ENCODE results near the gene NLK. TPM values are rescaled to one million over a fixed set of nuclear protein-coding genes. Genes with fewer than 3 reads are reported as not detected.

Gene NLK
- total and polyA plus RNA-seq, 2 of the 4 experiments (the other 2 are of a cell fraction): 15.3 to 23.3 TPM

GRCh38 chr17:28020515-28020914 lies 22.0 kb upstream of the NLK start:
- CTCF ChIA-PET: no interaction called here
- WGBS, 2 experiments (ENCODE audit: extremely low coverage in 2 of 2, insufficient read length in 1 of 2): no CpG with 5 or more reads among the region's 1 CpG
- H4K5ac ChIP-seq (ENCODE audit: low read depth, low read length): no peak overlapping the region
- dilution Hi-C loops (cut with HindIII; ENCODE audit: low sequenced_read_pairs, unreplicated experiment): no loop called here
- no peak overlapping the region for H3K4me3 ChIP-seq (ENCODE audit: insufficient read depth, low read depth, low read length)
- no peak overlapping the region for H3K27ac ChIP-seq (ENCODE audit: insufficient read depth, low read length)
- intact Hi-C loops (cut with micrococcal nuclease): no loop called here
- H3K4me2 ChIP-seq (ENCODE audit: low read depth, low read length): no peak overlapping the region
- no peaks in the 10 kb centered on the region for H3K4me1 ChIP-seq (ENCODE audit: control insufficient read depth, insufficient read depth, low read length)
- POLR2A ChIA-PET (ENCODE audit: unreplicated experiment): no interaction called here
- DNase-seq (no peak), ATAC-seq (ENCODE audit: low read depth) (no peak)
- no peak overlapping the region for H2BK120ac ChIP-seq (ENCODE audit: low read depth, low read length)
- H2BK20ac ChIP-seq (ENCODE audit: low read depth, low read length): no peak overlapping the region
- H4K8ac ChIP-seq (ENCODE audit: low read depth in 2 of 2, low read length in 2 of 2): no peak overlapping the region
- no peak overlapping the region for H4K91ac ChIP-seq (ENCODE audit: insufficient read depth, low read depth, low read length)
- H2AK9ac ChIP-seq (replicated peaks; ENCODE audit: low read depth, low read length, poor library complexity): no peak overlapping the region
- H3K4ac ChIP-seq (ENCODE audit: low read depth, low read length): no peak overlapping the region
- H3K56ac ChIP-seq (ENCODE audit: extremely low read depth, insufficient read depth, low read length): no peak overlapping the region
- no peak overlapping the region for H2BK5ac ChIP-seq (ENCODE audit: low read depth, low read length, poor library complexity, severe bottlenecking)
- no peaks in the 10 kb centered on the region for H3K9me3 ChIP-seq (ENCODE audit: control insufficient read depth, insufficient read depth, low read length)
- no peak overlapping the region for H2AFZ ChIP-seq (replicated peaks; ENCODE audit: low read length, poor library complexity)
- H3K79me1 ChIP-seq (ENCODE audit: low read depth in 1 of 2, low read length in 2 of 2): no peaks in the 10 kb centered on the region
- TF ChIP-seq, protein P1, sequence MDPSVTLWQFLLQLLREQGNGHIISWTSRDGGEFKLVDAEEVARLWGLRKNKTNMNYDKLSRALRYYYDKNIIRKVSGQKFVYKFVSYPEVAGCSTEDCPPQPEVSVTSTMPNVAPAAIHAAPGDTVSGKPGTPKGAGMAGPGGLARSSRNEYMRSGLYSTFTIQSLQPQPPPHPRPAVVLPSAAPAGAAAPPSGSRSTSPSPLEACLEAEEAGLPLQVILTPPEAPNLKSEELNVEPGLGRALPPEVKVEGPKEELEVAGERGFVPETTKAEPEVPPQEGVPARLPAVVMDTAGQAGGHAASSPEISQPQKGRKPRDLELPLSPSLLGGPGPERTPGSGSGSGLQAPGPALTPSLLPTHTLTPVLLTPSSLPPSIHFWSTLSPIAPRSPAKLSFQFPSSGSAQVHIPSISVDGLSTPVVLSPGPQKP (IDR thresholded peaks at IDR 0.05; ENCODE audit: borderline replicate concordance, low read depth, low read length): no peak
- TF ChIP-seq RAD21 (IDR thresholded peaks at IDR 0.05; ENCODE audit: low read length) (no peak), BHLHE40 (IDR thresholded peaks at IDR 0.05; ENCODE audit: low read depth, low read length) (no peak), MAZ (IDR thresholded peaks at IDR 0.05; ENCODE audit: borderline replicate concordance, low read depth, low read length) (no peak), CEBPB (IDR thresholded peaks at IDR 0.05; ENCODE audit: low read depth, low read length) (no peak), MAFK (IDR thresholded peaks at IDR 0.05; ENCODE audit: low read depth, low read length) (no peak), SMC3 (IDR thresholded peaks at IDR 0.05; ENCODE audit: low read depth, low read length) (no peak), MXI1 (IDR thresholded peaks at IDR 0.05; ENCODE audit: borderline replicate concordance, low read depth, low read length) (no peak), CHD1 (IDR thresholded peaks at IDR 0.05; ENCODE audit: low read depth, low read length) (no peak), NFE2L2 (IDR thresholded peaks at IDR 0.05; ENCODE audit: low read depth, low read length) (no peak), CTCF (conservative IDR thresholded peaks at IDR 0.05; ENCODE audit: low read depth, low read length) (no peak), POLR2A (IDR thresholded peaks at IDR 0.05; ENCODE audit: low read depth, low read length) (no peak), RFX5 (IDR thresholded peaks at IDR 0.05; ENCODE audit: low read depth, low read length) (no peak), FOS (IDR thresholded peaks at IDR 0.05; ENCODE audit: low read depth, low read length) (no peak)
- TF ChIP-seq, protein P2, sequence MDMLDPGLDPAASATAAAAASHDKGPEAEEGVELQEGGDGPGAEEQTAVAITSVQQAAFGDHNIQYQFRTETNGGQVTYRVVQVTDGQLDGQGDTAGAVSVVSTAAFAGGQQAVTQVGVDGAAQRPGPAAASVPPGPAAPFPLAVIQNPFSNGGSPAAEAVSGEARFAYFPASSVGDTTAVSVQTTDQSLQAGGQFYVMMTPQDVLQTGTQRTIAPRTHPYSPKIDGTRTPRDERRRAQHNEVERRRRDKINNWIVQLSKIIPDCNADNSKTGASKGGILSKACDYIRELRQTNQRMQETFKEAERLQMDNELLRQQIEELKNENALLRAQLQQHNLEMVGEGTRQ (IDR thresholded peaks at IDR 0.05; ENCODE audit: low read depth, low read length): no peak
- no peak overlapping the region for H3K9ac ChIP-seq (ENCODE audit: low read depth, low read length)
- H3K23ac ChIP-seq (ENCODE audit: low read depth, low read length): no peak overlapping the region
- no peaks in the 10 kb centered on the region for H3K36me3 ChIP-seq (ENCODE audit: control insufficient read depth, insufficient read depth, low read length)
- no peaks in the 10 kb centered on the region for H3K9me1 ChIP-seq (ENCODE audit: insufficient read depth, low read length)
- H3K27me3 ChIP-seq (ENCODE audit: control insufficient read depth, insufficient read depth, low read length): peaks cover 2% of the 10 kb centered on the region; the same call in 1 of the 2 replicates
- H4K20me1 ChIP-seq (ENCODE audit: insufficient read depth, low read length): no peaks in the 10 kb centered on the region
- in situ Hi-C loops (cut with MboI; ENCODE audit: low sequenced_read_pairs): no loop called here
- no peak overlapping the region for H2AK5ac ChIP-seq (ENCODE audit: low read depth, low read length)
- no peak overlapping the region for H2BK15ac ChIP-seq (ENCODE audit: low read depth, low read length)
- H3K18ac ChIP-seq (ENCODE audit: low read depth, low read length): no peak overlapping the region
- BruUV-seq (replicated peaks): no TSS peak
- H3K14ac ChIP-seq (replicated peaks; ENCODE audit: low read depth, low read length): no peak overlapping the region

Measured in IMR-90 (cell line).